Eye (tissue), 1 donor: ENCODE measurements around the gene ELANE.
"Not testable (repeated sequence)": the region's sequence is repeated elsewhere in the genome, so short reads cannot be mapped to it uniquely, and the experiment has no call there.

Experiments used
- DNase-seq: peaks from one replicate; pipeline ENCODE4 v3.0.0-alpha.2; 2015

Gene ELANE

GRCh38 chr19:814152-815078, 37.7 kb upstream of the ELANE start:
- no peak for DNase-seq

- no peak for DNase-seq
These were observed 36.9 kb upstream of the ELANE start for GRCh38 chr19:815079-815774.

- DNase-seq = no peak
These were observed 36.2 kb upstream of the ELANE start for GRCh38 chr19:815775-816499.

- DNase-seq = no peak
These were observed 35.6 kb upstream of the ELANE start for GRCh38 chr19:816500-816857.

- not testable (repeated sequence) for DNase-seq
These were observed 31.9 kb upstream of the ELANE start for GRCh38 chr19:820212-820611.

- DNase-seq = no peak
These were observed 30.8 kb upstream of the ELANE start for GRCh38 chr19:821231-821824.

- peak; percentile 89 for DNase-seq
These were observed 30.1 kb upstream of the ELANE start, which contains the start of gene PLPPR3 for GRCh38 chr19:821825-822503. Gene PLPPR3 (minus strand): TSS chr19:821955. CDS start chr19:821559, 396 bp downstream.

GRCh38 chr19:823565-824121, 28.5 kb upstream of the ELANE start:
- DNase-seq = no peak

- no peak for DNase-seq
These were observed 27.2 kb upstream of the ELANE start for GRCh38 chr19:824885-825284.

- no peak for DNase-seq
These were observed 26.0 kb upstream of the ELANE start for GRCh38 chr19:825897-826644.

- DNase-seq = no peak
These were observed 24.8 kb upstream of the ELANE start for GRCh38 chr19:827314-827709.

- no peak for DNase-seq
These were observed 24.3 kb upstream of the ELANE start, which contains the start of gene AZU1 for GRCh38 chr19:827710-828321. Gene AZU1 (plus strand): TSS chr19:827837. CDS start chr19:827847, 10 bp downstream.

- DNase-seq = no peak
These were observed 22.9 kb upstream of the ELANE start for GRCh38 chr19:829129-829758.

- DNase-seq = no peak
These were observed 20.4 kb upstream of the ELANE start for GRCh38 chr19:831407-832369.

- no peak for DNase-seq
These were observed 17.9 kb upstream of the ELANE start for GRCh38 chr19:834216-834615.

GRCh38 chr19:835210-835810, 16.8 kb upstream of the ELANE start:
- DNase-seq = peak; percentile 66

- no peak for DNase-seq
These were observed 11.4 kb upstream of the ELANE start, which contains the start of gene PRTN3 for GRCh38 chr19:840519-841206. Gene PRTN3 (plus strand): TSS chr19:840999. CDS start chr19:841009, 10 bp downstream.

GRCh38 chr19:842802-843179, 9.3 kb upstream of the ELANE start:
- not testable (repeated sequence) for DNase-seq
